NCI-H2196 (cell line): Measurements from ENCODE around the gene KLK4.
"Not testable (repeated sequence)": the region's sequence is repeated elsewhere in the genome, so short reads cannot be mapped to it uniquely, and the experiment has no call there.

ENCODE experiments used
- DNase-seq: peaks from one replicate; lab custom pipeline; 2025; ENCODE audit not compliant: unreplicated experiment; lab: John Stamatoyannopoulos, UW

The KLK4 gene

GRCh38 chr19:50912727-50913716, 1.8 kb upstream of the KLK4 start:
- DNase-seq: no peak

GRCh38 chr19:50912102-50912599, 956 bp upstream of the KLK4 start:
- no peak for DNase-seq

GRCh38 chr19:50910722-50911121, 473 bp downstream of the KLK4 start:
- no peak for DNase-seq

GRCh38 chr19:50909240-50910070, 1.7 kb downstream of the KLK4 start:
- DNase-seq: peak; percentile 20

GRCh38 chr19:50908336-50908735, 2.9 kb downstream of the KLK4 start:
- no peak for DNase-seq

- DNase-seq: peak; percentile 30
Observed at GRCh38 chr19:50906217-50906616, 5.0 kb downstream of the KLK4 start.

GRCh38 chr19:50902640-50903039, 8.6 kb downstream of the KLK4 start:
- no peak for DNase-seq

GRCh38 chr19:50899569-50899968, 11.6 kb downstream of the KLK4 start:
- DNase-seq: no peak

- no peak for DNase-seq
Observed at GRCh38 chr19:50898018-50898417, 13.2 kb downstream of the KLK4 start.

- no peak for DNase-seq
Observed at GRCh38 chr19:50897612-50898011, 13.6 kb downstream of the KLK4 start.

- DNase-seq: no peak
Observed at GRCh38 chr19:50897191-50897607, 14.0 kb downstream of the KLK4 start.

GRCh38 chr19:50896591-50897190, 14.5 kb downstream of the KLK4 start:
- peak; percentile 53 for DNase-seq

GRCh38 chr19:50896089-50896590, 15.1 kb downstream of the KLK4 start:
- DNase-seq: not testable (repeated sequence)

GRCh38 chr19:50894478-50895356, 16.5 kb downstream of the KLK4 start:
- DNase-seq: no peak

GRCh38 chr19:50893047-50893736, 18.0 kb downstream of the KLK4 start:
- DNase-seq: peak; percentile 6

- DNase-seq: no peak
Observed at GRCh38 chr19:50891253-50891625, 20.0 kb downstream of the KLK4 start.

GRCh38 chr19:50890422-50891252, 20.6 kb downstream of the KLK4 start:
- DNase-seq: no peak

GRCh38 chr19:50889638-50890037, 21.6 kb downstream of the KLK4 start:
- DNase-seq: peak; percentile 25

GRCh38 chr19:50882188-50882587, 29.0 kb downstream of the KLK4 start:
- no peak for DNase-seq
